GM21528 (cell line): Measurements from ENCODE around the gene DMRTC2.
A peak's percentile ranks its signal among the peaks of the same experiment; 100 is the strongest.
"Not testable (repeated sequence)": the region's sequence is repeated elsewhere in the genome, so short reads cannot be mapped to it uniquely, and the experiment has no call there.

Source experiments
- ATAC-seq: cut with Tn5 transposase; IDR thresholded peaks from one replicate; pipeline ENCODE4 v1.9.1; 2021; ENCODE audit warnings: mild to moderate bottlenecking, moderate library complexity; ENCODE audit not compliant: unreplicated experiment, low FRiP score

The DMRTC2 gene

GRCh38 chr19:41869374-41869955 is 24.6 kb downstream of the DMRTC2 start:
- ATAC-seq: no peak

DNA sequence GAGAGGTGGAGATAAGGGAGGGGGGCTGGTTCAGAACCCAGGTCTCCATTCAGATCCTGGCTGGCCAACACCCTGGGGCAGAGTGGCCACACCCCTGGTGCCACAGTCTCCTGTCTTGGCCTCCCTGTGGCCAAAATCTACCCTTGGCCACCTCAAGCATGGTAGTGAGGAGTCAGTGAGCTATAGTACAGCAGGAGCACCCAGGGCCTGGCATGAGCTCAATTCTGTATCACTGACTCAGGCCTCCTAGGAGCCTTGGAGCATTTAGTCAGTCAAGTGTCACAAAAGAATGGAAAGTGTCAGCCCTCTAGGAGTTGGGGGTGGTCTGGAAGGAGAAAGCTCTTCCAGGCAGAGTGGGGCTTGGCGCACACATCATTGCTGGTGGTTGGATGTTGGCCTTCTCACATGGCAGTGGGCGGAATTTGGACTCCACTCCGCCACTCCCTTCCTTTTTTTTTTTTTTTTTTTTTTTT is 25.6 kb downstream of the DMRTC2 start:
- ATAC-seq: no peak

DNA sequence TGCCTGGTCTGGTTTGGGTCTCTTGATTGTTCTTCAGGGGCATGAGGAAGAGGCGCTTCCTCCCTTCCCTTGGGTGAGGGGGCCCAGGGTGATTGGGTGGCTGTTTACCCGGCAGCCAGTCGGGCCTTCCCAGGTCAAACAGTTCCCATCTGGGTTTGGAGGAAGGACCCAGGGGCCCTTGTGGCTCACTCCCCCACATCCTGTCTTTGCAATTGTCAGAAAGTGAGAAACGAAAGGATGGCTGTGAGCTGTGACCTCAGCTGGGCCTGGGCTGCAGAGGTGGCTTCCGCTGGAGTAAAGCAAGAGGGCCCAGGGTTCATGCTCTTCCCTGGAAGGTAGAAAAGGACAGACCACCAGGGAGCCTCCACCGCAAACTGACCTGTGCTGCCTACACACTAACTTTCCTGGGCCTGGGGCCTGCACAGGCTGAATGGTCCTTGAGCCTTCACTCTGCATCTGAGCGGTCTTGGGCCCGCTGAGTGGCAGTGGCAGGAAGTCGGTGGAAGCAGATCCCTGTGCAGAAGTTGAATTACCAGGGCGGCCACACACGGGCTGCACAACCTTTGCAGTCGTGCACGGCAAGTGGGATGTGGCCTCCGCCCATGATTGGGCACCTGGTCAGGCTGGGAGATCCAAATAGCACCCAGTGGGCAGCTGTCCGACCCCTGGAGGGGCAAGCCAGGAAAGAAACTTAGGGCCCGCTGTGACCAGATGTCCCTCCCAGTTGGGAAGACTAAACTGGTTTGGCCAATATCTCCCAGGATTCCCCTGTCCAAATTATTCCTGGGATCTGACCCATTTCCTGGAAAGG is 26.9 kb downstream of the DMRTC2 start:
- no peak for ATAC-seq

DNA sequence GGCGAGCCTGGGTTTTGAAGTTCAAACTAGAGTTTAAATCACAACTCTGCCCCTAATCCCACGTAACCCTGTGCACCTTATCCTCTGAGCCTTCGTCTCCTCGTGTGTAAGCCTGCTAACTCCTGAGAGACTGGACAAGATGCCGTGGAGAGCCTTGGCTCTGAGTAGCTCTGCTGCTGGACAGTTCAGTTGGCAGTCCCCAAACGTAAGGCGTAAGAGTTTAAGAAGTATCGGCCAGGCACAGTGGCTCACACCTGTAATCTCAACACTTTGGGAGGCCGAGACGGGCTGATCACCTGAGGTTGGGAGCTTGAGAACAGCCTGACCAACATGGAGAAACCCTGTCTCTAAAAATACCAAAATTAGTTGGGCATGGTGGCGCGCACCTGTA is 27.5 kb downstream of the DMRTC2 start:
- ATAC-seq: no peak

DNA sequence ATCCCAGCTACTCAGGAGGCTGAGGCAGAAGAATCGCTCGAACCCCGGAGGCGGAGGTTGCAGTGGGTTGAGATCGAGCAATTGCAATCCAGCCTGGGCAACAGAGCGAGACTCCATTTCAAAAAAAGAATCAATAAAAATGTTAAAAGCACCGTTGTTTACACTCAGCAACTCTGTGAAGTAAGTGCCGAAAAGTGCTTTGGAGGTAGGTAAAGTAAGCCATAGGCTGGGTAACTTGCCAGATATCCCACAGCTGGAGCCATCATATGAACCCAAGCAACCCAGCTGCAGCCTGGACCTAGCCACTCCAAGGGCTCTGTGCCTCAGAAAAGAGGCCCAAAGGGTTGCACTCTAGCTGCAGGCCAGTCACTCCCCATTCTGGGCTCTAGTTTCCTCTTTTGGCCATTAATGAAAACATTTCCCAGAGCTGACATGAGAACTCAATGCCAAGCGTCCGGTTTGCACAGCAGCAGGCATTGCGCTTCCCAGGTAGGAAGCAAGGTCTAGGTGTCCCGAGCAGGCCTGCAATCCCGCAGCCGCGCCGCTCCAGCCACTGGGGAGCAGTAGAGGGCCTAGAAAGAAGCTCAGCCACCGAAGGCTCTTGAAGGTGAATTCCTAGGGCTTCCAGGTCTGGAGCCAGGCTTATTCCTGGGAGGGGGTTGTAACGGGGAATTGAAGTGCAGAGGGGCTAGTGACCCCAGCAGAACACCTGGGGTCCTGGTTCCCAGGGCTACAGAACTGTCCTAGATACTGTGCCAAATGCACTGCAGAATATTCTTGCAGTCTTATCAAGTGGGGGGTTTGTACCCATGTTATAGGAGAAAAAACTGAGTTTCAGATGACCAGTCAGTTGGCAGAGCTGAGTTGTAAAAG is 28.2 kb downstream of the DMRTC2 start:
- no peak for ATAC-seq

DNA sequence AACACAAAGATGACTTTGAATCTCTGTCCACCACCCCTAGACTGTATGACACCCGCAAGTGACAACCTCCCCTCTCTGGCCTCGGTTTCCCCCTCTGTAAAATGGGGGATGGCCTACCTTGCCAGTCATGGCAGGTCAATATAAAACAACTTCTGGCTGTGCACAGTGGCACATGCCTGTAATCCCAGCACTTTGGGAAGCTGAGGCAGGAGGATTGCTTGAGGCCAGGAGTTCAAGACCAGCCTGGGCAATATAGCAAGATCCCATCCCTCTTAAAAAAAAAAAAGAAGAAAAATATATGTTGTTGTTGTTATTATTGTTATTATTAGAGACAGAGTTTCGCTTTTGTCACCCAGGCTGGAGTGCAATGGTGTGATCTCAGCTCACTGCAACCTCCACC is 31.1 kb downstream of the DMRTC2 start:
- ATAC-seq: not testable (repeated sequence)

DNA sequence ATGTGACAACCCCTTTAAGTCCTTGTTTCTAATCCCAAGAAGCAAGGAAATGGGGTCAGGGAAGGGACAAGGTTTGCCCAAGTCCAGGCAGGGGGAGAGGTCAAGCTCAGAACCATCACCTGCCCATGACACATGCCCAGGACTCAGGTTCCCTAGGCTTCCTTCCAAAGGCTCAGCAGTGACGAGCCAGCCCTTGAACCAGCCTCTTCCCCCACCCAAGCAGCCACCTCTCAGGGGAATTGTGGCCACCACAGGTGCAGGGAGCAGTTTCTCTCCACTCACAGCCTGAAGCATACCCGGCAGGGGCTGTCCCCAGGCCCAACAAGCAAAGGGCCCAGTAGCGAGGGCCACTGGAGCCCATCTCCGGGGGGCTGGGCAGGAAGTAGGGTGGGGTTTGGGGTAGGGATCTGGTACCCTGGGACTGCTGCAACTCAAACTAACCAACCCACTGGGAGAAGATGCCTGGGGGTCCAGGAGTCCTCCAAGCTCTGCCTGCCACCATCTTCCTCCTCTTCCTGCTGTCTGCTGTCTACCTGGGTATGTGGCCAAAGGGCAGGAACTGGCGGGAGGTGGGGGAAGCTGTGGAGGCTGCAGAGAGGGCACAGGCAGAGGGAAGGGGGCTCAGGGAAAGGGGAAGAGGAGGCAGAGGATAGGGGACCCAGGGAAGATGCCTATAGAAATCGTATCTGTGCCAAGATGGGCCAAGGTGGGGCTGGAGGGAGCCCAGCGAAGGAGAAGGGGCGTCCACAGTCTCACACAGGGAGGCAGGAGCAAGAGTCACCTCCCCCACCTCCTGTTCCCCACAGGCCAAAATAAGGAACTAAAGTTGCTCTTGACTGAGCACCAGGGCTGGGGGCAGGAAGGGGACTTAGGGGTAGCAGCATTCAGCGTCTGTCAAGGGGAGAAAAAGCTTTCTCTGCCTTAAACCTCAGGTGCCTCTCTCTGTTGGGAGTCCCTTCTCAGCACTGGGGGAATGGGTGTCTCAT is 32.3 kb downstream of the DMRTC2 start, which contains the start of gene CD79A:
CD79A (plus strand) TSS at position 433 of the 986 bp plus-strand sequence; CDS start at position 459, 26 bp downstream.
- ATAC-seq: peak; percentile 49

DNA sequence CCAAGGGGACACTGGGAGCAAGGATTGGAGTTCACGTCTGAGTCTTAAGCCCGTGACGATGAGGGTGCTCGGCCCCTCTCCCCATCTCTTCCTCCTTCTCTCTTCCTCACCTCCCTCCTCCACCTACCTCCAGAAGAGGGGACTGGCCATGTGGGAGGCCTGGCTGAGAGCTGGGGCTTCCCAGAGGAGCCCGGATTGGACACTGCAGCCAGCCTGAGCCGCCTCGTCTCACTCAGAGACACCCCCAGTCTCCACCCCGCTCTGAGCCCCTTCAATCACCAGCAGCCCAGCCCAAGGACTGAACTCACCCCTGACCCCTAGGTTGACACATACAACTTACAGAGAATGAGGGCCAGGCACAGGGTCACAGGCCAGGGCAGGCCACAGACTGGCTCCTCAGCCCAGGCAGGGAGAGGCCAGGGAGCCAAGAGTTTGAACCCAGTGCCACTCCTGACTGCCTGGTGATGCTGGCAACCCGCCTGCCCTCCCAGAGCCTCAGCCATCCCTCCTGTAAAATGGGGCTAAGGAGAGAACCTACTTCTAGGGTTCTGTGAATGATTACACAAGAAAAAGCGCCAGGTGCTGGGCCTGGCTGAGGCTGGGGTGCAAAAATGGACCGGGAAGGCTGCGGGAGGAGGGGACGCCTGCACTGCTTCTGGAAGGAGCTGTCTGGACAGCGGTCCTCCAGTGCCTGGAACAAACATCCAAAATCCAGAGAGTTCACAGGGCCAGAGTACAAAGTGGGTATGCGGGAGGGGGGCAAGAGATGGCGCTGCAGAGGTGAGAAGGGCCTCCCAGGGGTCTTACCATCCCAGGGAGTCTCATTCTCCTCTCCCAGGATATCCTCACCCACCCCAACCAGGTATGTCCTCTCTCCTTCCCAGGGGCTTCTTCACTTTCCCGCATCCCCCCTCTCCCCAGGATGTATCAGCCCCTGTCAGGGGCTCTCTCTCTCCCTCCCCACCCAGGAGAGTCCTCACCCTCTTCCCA is 33.4 kb downstream of the DMRTC2 start:
- ATAC-seq: no peak

GRCh38 chr19:41879080-41879479 is 34.2 kb downstream of the DMRTC2 start:
- no peak for ATAC-seq

- ATAC-seq: no peak
Measured at GRCh38 chr19:41879670-41880328, 35.0 kb downstream of the DMRTC2 start.

DNA sequence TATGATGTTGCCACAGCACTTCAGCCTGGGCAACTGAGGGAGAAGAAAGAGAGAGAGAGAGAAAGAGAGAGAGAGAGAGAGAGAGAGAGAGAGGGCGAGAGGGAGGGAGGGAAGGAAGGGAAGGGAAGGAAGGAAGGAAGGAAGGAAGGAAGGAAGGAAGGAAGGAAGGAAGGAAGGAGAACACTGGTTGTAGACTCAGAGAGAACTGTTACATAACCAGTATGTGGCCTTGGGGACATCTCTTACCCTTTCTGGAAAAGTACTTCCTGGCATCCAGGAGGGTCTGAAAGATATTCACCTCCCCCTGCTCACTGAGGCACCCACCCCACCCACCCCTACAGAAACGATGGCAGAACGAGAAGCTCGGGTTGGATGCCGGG is 35.5 kb downstream of the DMRTC2 start:
- ATAC-seq: no peak

DNA sequence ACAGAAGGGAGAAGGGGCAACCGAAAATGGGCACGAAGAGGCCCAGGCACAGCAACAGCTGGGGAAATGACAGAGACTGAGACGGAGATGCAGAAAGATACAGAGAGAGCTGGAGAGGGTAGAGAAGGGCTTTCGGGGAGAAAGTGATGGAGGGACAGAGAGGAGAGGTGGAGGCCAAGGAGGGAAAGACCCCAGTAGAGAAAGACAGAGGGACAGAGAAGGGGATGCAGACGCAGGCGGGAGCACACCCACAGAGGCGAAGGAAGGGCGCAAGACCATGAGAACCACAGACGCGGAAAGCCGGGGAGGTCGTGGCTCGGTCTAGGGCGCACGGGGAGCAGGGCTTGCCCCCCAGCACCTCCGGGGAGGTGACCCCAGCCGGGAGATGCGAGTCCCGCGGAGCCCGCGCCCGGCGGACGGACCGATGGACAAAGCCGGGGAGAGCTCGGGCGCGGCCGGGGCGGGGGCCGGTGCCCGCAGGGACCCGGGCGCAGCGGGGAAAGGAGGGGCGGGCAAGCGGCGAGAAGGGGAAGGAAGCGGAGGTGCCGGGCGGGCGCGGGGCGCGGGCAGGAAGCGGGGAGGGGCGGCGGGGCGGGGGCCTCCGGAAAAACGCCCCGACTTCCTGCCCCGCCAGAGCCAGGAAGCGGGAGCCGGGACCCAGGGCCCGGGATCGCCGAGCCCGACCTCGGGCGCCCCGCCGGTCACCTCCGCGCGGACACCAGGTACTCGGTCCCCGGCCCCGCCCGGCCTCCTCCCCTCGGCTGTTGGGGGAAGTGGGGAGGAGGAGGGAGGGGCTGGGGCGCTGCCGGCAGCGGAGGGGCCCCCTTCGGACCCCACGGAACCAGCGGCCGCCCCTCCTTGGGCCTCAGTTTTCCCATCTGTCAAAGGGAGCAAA is 38.0 kb downstream of the DMRTC2 start, which contains the start of gene ARHGEF1:
ARHGEF1 (plus strand) TSS at position 617 of the 895 bp plus-strand sequence. CDS start 4,899 bp downstream, outside the sequence.
- no peak for ATAC-seq

DNA sequence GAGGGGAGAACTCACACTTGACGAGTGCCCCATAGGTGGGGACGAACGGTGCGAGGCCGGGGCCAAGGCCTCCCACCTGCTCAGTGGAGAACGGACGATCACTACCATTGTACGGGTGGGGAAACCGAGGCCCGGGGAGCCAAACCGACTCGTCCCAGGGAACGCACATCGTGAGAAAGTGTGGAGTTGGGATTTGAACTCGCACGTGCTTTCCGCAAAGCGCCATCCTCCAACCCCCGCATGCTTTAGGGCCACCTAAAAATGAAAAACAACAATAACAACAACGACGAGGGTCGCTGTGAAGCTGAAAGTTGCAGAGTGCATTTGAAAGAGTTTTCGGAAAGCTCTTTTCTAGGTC is 38.6 kb downstream of the DMRTC2 start:
- ATAC-seq: no peak

- ATAC-seq: peak; percentile 62
Measured at GRCh38 chr19:41883821-41884733, 39.2 kb downstream of the DMRTC2 start.

DNA sequence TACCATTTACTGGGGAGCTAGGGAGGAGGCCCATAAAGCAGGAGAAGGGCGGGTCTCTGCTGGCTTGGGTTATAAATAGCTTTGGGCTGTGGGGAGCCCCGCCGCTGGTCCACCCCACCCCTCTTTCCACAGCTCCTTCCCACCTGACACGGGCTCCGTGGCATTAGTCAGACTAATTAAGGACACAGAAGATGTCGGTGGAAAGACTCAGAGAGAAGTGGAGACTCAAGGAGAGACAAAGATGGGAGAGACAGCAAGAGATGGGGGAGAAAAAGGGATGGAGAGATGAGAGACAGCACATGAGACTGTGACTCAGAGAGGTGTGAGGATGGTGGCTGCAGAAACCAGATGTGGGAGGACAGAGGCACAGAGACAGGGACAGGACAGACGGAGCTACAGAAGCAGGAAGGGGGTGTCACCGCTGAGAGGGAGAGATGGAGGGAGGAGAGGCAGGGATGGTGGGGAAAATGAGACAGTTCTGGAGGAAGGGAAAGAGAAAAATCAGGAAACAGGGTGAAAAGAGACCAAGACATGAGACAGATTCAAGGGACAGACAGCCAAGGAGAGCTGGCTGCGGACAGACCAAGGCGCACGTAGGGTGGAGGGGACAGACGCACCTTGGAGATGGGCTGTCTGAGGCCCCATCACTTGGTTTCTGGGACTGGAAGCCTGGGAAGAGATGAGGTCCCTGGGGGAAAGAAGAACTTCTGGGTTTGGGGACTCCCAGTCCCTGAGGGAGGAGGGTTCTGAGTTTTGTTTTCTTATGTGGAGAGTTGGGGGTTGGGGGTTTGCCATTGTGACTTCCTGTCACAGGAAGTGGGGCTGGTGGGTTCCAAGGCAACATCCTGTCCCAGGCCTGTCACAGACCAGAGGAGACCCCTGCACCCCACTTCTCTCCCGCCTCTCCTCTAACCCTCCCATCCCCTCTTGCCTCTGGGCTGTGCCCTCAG is 42.2 kb downstream of the DMRTC2 start:
- ATAC-seq: no peak
